Measurements from ENCODE around the gene PALM2AKAP2.

Gene PALM2AKAP2

DNA sequence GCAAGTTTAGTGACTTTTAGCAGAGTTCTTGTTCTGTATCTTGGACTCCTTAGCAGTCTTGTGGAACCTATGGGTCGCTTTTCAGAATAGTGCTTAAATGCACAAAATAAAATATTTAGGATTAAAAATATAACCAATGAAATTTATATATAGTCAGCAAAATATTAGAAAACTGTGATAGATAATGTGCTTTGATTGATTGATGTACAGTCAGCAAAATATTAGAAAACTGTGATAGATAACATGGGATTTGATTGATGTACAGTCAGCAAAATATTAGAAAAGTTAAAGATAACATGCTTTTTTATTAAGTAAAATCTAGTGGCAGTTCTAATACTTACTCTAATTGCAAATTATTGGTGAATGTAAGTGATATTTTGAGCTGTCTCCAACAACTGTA, 16.1 kb downstream of the PALM2AKAP2 start:
- Histone ChIP-seq H4K20me1 (ENCODE audit: insufficient read depth, low read length, poor library complexity, severe bottlenecking) (no peaks in the 10 kb centered on the region), H3K4me1 (ENCODE audit: insufficient read depth, low read length, poor library complexity, severe bottlenecking) (no peaks in the 10 kb centered on the region), H3F3A (ENCODE audit: low read depth) (no peaks in the 10 kb centered on the region), H3K9me3 (ENCODE audit: insufficient read depth, low read depth, low read length) (no peaks in the 10 kb centered on the region), H3K36me3 (ENCODE audit: insufficient read depth, low read length) (no peaks in the 10 kb centered on the region), H2AFZ (ENCODE audit: low read length) (no peak overlapping the region), H3K4me2 (ENCODE audit: low read depth, low read length, poor library complexity, severe bottlenecking) (no peak overlapping the region), H3K27me3 (ENCODE audit: insufficient read depth, low read length, poor library complexity, severe bottlenecking) (no peaks in the 10 kb centered on the region), H3K9me2 (replicated peaks; ENCODE audit: low read depth, low read length) (no peaks in the 10 kb centered on the region), H3K9ac (ENCODE audit: low read depth, low read length, poor library complexity, severe bottlenecking) (no peak overlapping the region), H3K4me3 (ENCODE audit: low read length, poor library complexity, severe bottlenecking) (no peak overlapping the region), H3K79me2 (ENCODE audit: insufficient read depth, low read length) (no peaks in the 10 kb centered on the region)
- no peak for TF ChIP-seq CTCF (conservative IDR thresholded peaks at IDR 0.05; ENCODE audit: low read length)
- no peak for TF ChIP-seq EZH2phosphoT487 (IDR thresholded peaks at IDR 0.05; ENCODE audit: borderline replicate concordance)

GRCh38 chr9:109797006-109797405, 17.0 kb downstream of the PALM2AKAP2 start:
- H3K4me1 ChIP-seq (ENCODE audit: insufficient read depth, low read length, poor library complexity, severe bottlenecking): no peaks in the 10 kb centered on the region
- no peaks in the 10 kb centered on the region for H3K36me3 ChIP-seq (ENCODE audit: insufficient read depth, low read length)
- no peaks in the 10 kb centered on the region for H3F3A ChIP-seq (ENCODE audit: low read depth)
- H3K4me3 ChIP-seq (ENCODE audit: low read length, poor library complexity, severe bottlenecking): no peak overlapping the region
- H3K4me2 ChIP-seq (ENCODE audit: low read depth, low read length, poor library complexity, severe bottlenecking): no peak overlapping the region
- TF ChIP-seq EZH2phosphoT487 (IDR thresholded peaks at IDR 0.05; ENCODE audit: borderline replicate concordance): no peak
- TF ChIP-seq CTCF (conservative IDR thresholded peaks at IDR 0.05; ENCODE audit: low read length): no peak
- H3K9me3 ChIP-seq (ENCODE audit: insufficient read depth, low read depth, low read length): no peaks in the 10 kb centered on the region
- no peak overlapping the region for H3K9ac ChIP-seq (ENCODE audit: low read depth, low read length, poor library complexity, severe bottlenecking)
- no peaks in the 10 kb centered on the region for H3K27me3 ChIP-seq (ENCODE audit: insufficient read depth, low read length, poor library complexity, severe bottlenecking)
- H2AFZ ChIP-seq (ENCODE audit: low read length): no peak overlapping the region
- no peaks in the 10 kb centered on the region for H4K20me1 ChIP-seq (ENCODE audit: insufficient read depth, low read length, poor library complexity, severe bottlenecking)
- no peaks in the 10 kb centered on the region for H3K79me2 ChIP-seq (ENCODE audit: insufficient read depth, low read length)
- H3K9me2 ChIP-seq (replicated peaks; ENCODE audit: low read depth, low read length): no peaks in the 10 kb centered on the region

- H3K9me3 ChIP-seq (ENCODE audit: insufficient read depth, low read depth, low read length): no peaks in the 10 kb centered on the region
- H3K27me3 ChIP-seq (ENCODE audit: insufficient read depth, low read length, poor library complexity, severe bottlenecking): no peaks in the 10 kb centered on the region
- no peak for TF ChIP-seq EZH2phosphoT487 (IDR thresholded peaks at IDR 0.05; ENCODE audit: borderline replicate concordance)
- no peak for TF ChIP-seq CTCF (conservative IDR thresholded peaks at IDR 0.05; ENCODE audit: low read length)
- H3K4me2 ChIP-seq (ENCODE audit: low read depth, low read length, poor library complexity, severe bottlenecking): no peak overlapping the region
- no peak overlapping the region for H3K9ac ChIP-seq (ENCODE audit: low read depth, low read length, poor library complexity, severe bottlenecking)
- H3K4me1 ChIP-seq (ENCODE audit: insufficient read depth, low read length, poor library complexity, severe bottlenecking): no peaks in the 10 kb centered on the region
- no peaks in the 10 kb centered on the region for H3F3A ChIP-seq (ENCODE audit: low read depth)
- no peak overlapping the region for H2AFZ ChIP-seq (ENCODE audit: low read length)
- no peaks in the 10 kb centered on the region for H4K20me1 ChIP-seq (ENCODE audit: insufficient read depth, low read length, poor library complexity, severe bottlenecking)
- H3K9me2 ChIP-seq (replicated peaks; ENCODE audit: low read depth, low read length): no peaks in the 10 kb centered on the region
- H3K36me3 ChIP-seq (ENCODE audit: insufficient read depth, low read length): no peaks in the 10 kb centered on the region
- H3K4me3 ChIP-seq (ENCODE audit: low read length, poor library complexity, severe bottlenecking): no peak overlapping the region
- H3K79me2 ChIP-seq (ENCODE audit: insufficient read depth, low read length): no peaks in the 10 kb centered on the region
These were observed 17.5 kb downstream of the PALM2AKAP2 start for GRCh38 chr9:109797509-109797908.
